HG03469 (cell line): ENCODE measurements around the gene RREB1.
"Not testable (repeated sequence)": the region's sequence is repeated elsewhere in the genome, so short reads cannot be mapped to it uniquely, and the experiment has no call there.

Experiments used
- ATAC-seq: cut with Tn5 transposase; IDR thresholded peaks from one replicate; pipeline ENCODE4 v1.9.1; 2021; ENCODE audit warnings: mild to moderate bottlenecking, moderate library complexity, moderate number of reproducible peaks; ENCODE audit not compliant: unreplicated experiment

The RREB1 gene

GRCh38 chr6:7257521-7258230 is 149.9 kb downstream of the RREB1 start:
- no peak for ATAC-seq

GRCh38 chr6:7258231-7258763 is 150.5 kb downstream of the RREB1 start:
- no peak for ATAC-seq

- no peak for ATAC-seq
Measured at GRCh38 chr6:7260291-7261031, 152.7 kb downstream of the RREB1 start.

GRCh38 chr6:7261032-7261841 is 153.5 kb downstream of the RREB1 start:
- ATAC-seq = peak; percentile 59

GRCh38 chr6:7261852-7262461 is 154.2 kb downstream of the RREB1 start:
- no peak for ATAC-seq

GRCh38 chr6:7262746-7263518 is 155.2 kb downstream of the RREB1 start:
- ATAC-seq = no peak

GRCh38 chr6:7263519-7263805 is 155.7 kb downstream of the RREB1 start:
- not testable (repeated sequence) for ATAC-seq

GRCh38 chr6:7264041-7264440 is 156.3 kb downstream of the RREB1 start:
- no peak for ATAC-seq

GRCh38 chr6:7264686-7265384 is 157.1 kb downstream of the RREB1 start:
- no peak for ATAC-seq

- not testable (repeated sequence) for ATAC-seq
Measured at GRCh38 chr6:7265385-7265726, 157.6 kb downstream of the RREB1 start.

- no peak for ATAC-seq
Measured at GRCh38 chr6:7267071-7267465, 159.3 kb downstream of the RREB1 start.

GRCh38 chr6:7267466-7268091 is 159.8 kb downstream of the RREB1 start:
- ATAC-seq = no peak

GRCh38 chr6:7268362-7268761 is 160.6 kb downstream of the RREB1 start:
- ATAC-seq = no peak

- no peak for ATAC-seq
Measured at GRCh38 chr6:7268816-7269555, 161.2 kb downstream of the RREB1 start.

- ATAC-seq = no peak
Measured at GRCh38 chr6:7269816-7270215, 162.1 kb downstream of the RREB1 start.

- ATAC-seq = no peak
Measured at GRCh38 chr6:7270320-7271204, 162.8 kb downstream of the RREB1 start.

- ATAC-seq = no peak
Measured at GRCh38 chr6:7271205-7271534, 163.4 kb downstream of the RREB1 start.

GRCh38 chr6:7273709-7274108 is 165.9 kb downstream of the RREB1 start:
- no peak for ATAC-seq
